Activated CD8-positive, alpha-beta memory T cell treated with anti-CD3 and anti-CD28 coated beads, Interleukin-2, amount 50 U/mL, for 24 hours (primary cell): ENCODE results near the gene CDR2L.
"Not testable (repeated sequence)": the region's sequence is repeated elsewhere in the genome, so short reads cannot be mapped to it uniquely, and the experiment has no call there.

Experiments used
- DNase-seq: peaks from one replicate; pipeline ENCODE4 v3.0.0-alpha.2; 2020; ENCODE audit errors: extremely low read depth

CDR2L gene

DNA sequence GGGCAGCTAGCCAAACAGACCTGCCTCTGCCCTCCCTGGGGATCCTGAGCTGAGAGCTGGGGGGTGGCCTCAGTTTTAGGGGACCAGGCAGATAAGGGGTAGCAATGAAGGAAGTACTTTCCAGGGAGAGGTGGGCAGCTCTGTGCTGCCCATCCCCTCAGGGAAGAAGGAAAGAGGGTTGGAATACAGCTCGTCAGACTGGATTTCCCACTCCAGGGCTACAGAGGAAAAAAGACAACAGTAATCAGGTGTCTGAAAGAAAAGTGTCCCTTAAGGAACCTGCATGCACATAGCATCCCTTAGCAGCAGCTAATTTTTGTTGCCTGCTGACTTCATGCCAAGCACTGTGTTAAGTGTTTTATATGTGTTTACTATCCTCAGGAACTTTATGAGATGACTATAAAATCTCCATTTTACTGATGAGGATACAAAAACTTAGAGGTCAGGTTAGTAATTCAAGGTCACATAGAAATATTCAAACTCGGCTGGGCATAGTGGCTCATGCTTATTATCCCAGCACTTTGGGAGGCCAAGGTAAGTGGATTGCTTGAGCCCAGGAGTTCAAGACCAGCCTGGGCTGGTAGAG is 21.8 kb downstream of the CDR2L start:
- no peak for DNase-seq

DNA sequence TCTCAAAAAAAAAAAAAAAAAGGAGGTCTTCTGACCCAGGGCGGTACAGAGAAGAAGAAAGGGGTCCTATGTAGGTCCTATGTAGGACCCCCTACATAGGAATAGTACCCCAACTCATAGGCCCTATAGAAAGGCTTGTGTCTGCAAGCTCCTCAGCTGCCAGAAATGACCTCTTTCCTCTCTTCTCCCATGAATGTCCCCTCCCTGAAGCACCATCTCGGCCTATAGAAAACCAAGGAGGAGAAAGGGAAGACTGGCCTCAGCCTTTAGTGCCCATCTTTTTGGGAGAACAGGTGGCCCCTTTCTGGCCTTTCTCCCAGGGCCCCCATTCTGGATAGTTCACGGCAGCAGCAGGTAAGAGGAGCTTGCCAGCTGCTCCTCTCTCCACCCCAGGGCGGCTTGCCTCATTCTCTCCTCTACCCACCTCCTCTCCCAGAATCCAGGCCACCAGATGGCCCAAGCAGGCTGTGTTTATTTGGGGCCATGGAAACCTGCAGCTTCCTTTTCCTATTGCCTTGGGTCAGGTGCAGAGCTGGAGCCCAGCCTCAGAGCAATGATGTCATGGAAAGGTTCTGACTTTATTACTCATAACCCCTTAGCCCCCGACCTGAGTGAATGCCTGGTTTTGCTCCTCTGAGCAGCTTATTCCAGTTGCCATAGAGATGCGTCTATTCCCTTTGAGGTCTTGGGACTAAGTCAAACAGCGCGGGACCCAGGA is 23.4 kb downstream of the CDR2L start:
- DNase-seq = no peak

DNA sequence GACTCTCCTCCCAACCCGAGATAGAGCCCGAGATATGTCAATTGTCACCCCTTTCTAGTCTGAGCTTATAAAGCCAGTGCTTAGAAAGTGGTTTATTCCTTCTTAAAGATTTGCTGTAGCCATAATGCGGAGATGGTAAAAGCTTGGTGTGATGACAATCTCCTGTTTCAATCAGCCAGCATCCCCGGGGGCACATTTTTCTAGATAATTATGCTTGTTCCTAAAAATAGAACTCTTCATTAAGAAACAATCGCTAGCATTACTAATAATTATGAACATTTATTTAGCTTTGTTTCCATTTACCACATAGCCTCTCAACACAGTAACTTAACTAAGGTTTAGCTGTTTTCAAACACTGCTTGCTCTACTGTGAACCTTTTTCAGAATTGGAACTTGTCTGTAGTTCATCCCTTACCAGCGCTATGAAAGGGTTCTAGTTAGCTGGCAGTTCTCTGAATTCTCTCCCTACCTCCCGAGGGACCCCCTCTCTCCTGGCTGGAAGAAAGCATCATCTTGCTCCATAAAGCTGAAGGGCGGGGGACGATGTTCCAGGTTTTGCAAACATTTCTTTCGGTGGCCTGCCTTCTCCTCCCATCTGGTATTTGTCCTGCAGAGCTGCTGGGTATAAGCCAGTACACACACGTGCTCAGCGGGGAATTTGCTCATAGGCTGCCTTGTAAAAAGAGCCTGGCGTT is 24.1 kb downstream of the CDR2L start:
- DNase-seq = no peak

DNA sequence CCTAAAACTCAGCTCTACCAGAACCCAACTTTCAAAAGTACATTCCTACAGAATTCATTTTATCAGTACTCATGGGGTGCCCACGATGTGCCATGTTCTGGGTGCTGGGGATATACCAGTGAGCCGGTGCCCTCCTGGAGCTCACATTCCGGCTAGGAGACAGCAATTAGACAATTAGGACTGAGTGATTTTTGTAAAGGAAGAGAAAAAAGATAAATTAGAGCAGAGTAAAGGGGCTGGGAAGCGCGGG is 24.6 kb downstream of the CDR2L start:
- DNase-seq = no peak

DNA sequence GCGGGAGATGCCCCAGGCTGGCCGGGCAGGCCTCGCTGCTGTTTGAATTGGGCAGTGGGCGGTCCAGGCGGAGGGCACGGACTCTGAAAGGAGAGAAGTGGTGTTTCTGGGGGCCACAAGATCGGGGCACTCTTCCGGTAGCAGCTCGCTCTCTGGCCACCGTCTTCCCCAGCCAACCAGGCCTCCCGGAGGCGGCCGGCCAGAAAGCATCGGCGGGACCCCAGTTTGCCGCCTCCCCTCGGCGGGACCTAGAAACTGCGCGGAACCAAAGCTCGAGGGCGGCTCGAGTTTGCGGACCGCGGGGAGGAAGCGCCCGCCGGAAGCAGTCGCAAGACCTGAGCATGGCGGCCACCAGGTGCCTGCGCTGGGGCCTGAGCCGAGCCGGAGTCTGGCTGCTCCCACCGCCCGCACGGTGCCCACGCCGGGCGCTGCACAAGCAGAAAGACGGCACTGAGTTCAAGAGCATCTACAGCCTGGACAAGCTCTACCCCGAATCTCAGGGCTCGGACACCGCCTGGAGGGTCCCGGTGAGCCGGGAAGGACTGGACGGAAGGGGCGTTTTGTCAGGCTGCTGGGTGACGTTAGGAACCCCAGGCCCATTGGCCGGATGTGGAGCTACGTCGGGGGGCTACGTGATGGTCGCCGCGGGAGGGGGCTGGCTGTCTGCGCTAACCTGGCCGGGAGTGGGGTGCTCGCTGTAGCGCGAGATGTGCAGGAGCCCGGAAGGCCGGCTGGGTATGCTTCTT is 25.1 kb downstream of the CDR2L start, which contains the start of gene MRPL58:
TSS of gene MRPL58 (plus strand) at position 325 of the 746 bp plus-strand sequence. CDS start at position 342, 17 bp downstream.
- no peak for DNase-seq

DNA sequence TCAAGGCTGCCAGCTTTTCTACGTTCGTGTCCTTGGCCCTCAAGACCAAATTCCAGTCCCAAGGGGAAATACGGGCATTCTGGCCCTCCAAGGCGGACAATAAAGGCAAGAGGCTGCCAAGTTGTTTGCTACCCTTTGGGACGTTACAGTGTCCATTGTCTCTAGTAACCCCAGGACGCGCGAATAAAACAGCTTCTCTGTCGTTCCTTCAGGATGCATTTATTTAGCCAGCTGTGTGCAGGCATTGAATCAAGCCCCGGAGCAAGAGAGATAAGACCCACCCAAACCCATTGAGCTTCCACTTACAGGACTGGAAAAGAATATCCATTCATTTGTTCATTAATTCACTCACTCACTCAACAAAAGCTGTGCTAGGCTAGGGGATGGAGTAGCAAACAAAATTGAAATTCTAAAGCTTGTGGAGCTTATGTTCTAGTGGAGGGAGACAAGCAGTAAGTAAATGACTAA is 25.7 kb downstream of the CDR2L start:
- no peak for DNase-seq

DNA sequence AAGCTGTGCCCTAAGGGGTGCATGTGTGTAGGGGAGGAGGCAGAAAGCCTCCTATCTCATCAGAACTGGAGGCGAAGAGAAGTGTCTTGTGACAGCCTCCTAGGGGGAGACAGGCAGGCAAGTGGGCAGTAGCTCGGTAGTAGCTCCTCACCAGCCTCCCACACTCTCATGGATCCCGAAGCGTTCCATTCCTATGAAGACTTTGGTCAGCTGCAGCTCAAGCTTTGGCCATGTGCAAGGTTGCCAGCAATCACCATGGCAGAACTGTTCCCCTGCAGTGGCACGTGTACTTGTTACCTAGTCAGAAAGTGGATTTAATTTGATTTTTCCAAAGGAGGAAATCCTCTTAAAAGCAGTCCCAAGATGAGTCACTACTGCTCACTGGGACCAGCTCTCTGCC is 31.7 kb downstream of the CDR2L start:
- DNase-seq = no peak

DNA sequence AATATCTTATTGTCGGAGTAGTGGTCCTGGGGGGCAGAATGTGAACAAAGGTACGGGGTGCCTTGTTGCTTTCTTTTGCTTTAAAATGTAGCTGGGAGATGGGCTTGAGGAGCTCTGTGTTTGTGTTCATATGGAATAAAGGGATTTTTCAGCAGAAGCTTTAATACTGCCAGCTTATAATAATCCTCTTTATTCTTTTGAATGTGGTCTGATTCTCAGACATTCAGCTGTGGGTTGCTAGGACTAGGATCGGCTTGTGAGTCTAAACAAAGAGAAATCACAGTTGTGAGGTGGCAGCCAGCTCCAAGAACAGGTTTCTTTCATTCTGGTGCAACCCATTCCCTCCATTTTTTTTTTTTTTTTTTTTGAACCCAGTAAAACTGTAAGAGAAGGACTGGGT is 32.3 kb downstream of the CDR2L start:
- no peak for DNase-seq

DNA sequence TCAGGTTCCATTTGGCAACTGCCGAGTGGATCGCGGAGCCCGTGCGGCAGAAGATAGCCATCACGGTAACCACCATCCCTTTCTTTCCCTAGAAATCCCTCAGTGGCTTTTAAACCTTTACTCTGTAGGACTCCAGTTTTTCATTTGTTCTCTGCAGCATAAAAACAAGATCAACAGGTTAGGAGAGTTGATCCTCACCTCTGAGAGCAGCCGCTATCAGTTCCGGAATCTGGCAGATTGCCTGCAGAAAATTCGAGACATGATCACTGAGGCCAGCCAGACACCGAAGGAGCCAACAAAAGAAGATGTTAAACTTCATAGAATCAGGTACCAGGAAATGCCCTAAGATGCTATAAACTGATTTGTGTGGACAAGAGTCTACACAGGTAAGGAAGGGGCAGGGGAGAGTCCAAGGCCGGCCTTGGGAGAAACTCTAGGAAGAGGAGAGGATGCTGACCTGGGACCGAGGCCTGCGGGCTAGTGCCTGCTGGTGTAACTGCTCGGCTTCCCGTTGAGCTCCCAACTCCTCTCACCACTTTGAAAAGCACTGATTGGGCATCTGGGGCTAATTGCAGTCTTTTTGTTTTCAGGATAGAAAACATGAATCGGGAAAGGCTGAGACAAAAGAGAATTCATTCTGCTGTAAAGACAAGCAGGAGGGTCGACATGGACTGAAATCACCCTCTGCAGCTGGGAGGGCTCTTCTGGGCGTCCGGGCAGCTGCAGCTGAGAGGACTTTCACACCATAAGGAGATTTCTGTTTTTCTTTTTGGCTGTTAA is 33.1 kb downstream of the CDR2L start:
- no peak for DNase-seq

DNA sequence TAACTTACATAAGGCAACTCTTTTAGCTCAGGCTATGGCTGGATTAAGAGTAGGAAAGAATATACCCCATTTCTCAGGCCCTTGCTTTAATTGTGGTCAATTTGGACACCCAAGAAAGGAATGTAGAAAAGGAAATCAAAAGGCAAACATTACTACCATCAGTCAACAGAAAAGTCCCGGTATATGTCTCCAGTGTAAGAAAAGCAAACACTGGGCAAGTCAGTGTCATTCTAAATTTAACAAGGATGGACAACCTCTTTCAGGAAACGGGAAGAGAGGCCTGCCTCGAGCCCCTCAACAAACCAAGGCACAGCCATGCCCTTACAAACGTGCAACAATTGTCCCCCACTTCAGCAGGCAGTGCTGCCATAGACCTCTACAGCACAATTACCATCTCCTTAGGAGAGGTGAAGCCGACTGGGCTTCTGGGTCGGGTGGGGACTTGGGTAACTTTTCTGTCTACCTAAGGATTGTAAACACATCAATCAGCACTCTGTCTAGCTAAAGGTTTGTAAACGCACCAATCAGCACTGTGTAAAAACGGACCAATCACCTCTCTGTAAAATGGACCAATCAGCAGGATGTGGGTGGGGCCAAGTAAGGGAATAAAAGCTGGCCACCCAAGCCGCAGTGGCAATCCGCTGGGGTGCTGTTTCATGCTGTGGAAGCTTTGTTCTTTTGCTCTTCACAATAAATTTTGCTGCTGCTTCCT is 37.4 kb downstream of the CDR2L start:
- DNase-seq = no peak

DNA sequence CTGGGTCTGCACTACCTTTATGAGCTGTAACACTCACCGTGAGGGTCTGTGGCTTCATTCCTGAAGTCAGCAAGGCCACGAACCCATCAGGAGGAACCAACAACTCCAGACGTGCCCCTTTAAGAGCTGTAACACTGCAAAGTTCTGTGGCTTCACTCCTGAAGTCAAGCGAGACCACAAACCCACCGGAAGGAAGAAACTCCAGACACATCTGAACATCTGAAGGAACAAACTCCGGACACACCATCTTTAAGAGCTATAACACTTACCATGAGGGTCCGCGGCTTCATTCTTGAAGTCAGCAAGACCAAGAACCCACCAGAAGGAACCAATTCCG is 37.9 kb downstream of the CDR2L start:
- not testable (repeated sequence) for DNase-seq

DNA sequence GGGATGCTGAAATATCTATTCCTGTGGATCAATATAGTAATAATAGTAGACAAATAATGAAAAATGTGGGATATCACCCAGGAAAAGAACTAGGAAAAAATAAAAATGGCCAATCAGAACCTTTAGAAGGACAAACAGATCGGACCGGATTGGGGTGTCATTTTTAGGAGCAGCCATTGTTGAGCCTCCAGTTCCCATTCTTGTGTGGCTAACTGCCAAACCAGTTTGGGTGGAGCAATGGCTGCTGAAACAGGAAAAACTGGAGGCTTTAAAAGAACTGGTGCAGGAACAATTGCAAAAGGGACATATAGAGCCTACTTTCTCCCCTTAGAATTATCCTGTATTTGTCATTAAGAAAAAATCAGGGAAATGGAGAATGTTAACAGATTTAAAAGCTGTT is 39.2 kb downstream of the CDR2L start:
- DNase-seq = not testable (repeated sequence)

DNA sequence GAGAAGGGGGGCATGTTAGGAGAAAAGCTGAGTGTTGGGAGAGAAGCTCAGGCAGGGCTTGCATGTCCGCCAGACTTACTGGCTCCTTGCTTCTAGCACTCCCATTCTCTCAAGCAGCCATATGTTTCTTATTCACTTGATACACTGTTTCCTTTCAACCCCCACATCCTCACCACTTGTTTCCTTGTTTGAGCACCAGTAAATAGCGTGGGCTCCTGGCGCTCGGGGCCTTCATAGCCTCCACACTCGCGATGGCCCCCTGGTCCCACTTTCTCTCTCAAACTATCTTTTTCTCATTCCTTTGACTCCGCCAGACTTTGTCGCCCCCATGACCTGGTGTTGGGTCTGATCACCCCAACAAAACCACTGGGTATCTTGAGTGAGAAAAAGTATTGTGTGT is 42.7 kb downstream of the CDR2L start:
- no peak for DNase-seq

DNA sequence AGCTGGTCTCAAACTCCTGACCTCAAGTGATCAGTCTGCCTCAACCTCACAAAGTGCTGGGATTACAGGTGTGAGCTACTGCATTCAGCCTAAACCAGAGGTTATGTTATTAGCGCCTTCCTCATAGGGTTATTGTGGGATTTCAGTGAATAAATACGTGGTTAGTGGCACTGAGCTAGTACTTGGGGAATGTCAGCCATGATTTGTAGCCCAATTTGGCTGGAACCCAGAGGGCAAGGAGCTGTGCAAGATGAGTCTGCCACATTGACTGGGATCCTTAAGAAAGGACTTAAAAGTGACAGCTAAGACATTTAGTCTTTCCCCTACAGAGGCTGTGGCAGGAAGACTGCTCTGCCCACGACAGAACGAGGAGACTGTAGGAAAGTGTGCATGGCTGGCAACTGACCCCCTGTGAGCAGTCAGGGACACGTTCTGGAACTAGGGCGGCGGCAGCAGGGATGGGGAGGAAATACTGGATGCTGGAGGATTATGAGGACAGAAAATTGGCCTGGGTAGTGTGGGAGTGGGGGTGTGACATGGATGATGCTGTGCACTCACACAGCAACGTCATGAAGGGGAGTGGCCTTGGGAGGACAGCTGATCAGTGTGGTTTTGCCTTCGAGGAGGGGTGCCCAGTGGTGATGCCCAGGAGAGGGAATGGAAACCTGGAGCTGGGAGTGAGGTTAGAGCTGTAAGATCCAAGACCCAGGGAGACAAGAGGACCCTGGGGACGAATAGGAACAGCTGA is 44.7 kb downstream of the CDR2L start:
- no peak for DNase-seq

DNA sequence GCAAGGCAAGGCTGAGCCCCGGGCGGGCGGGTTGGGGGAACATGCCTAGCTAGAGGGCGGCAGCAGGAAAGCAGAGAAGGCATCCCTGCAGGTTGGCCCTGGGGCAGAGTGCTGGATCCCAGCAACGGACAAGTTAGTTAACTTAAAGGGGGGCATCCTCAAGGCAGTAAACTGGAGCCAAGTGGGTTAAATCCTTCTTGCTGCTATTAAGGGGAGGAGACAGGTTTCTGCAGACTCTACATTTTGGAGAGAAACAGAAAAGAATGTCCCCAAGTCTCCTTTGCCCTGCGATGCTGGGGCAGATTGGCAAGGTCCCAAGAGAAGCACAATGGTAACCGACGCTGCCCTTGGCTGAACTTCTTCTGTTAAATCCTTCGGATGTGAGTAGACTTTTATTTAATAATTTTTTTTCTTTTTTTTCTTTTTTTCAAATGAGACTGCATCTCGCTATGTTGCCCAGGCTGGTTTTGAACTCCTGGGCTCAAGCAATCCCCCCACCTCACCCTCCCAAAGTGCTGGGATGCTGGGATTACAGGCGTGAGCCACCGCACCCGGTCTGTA is 45.4 kb downstream of the CDR2L start:
- no peak for DNase-seq

DNA sequence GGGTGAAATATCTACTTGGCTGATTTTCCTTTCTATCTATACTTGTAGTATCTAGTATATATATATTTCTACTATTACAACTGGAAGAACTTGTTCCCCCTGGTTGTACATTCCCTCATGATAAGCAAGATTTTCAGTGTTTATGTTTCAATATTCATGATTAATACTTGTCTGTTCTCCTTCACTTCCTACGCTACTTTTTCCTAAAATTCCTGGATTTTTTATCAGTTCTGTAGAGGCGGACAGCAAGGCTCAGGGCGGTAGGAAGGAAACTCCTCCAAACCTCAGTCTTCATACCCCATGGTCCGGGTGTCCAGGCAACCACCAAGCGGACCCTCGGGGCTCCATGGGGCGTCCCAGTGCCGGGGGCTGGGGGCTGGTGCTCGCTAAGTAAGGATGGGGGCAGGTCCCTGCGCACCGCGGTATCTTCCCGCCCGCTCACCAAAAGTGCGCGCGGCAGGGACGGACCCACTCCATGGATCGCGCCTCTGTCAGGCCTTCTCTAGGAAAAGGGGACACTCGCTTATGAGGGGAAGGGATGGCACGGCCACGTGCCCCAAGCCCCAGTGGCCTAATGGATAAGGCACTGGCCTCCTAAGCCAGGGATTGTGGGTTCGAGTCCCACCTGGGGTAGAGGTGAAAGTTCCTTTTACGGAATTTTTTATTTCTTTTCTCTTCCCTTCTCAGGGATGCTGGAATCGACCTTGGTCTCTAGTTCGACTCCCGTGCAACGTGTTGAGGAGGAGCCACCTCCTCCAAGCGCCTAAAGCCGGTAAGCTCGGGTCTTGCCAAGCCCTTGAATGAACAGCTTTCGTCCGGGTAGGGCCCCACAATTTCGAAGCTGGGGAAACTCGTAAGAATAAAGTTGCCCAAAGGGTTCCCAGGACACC is 46.2 kb downstream of the CDR2L start:
- peak; percentile 87 for DNase-seq

DNA sequence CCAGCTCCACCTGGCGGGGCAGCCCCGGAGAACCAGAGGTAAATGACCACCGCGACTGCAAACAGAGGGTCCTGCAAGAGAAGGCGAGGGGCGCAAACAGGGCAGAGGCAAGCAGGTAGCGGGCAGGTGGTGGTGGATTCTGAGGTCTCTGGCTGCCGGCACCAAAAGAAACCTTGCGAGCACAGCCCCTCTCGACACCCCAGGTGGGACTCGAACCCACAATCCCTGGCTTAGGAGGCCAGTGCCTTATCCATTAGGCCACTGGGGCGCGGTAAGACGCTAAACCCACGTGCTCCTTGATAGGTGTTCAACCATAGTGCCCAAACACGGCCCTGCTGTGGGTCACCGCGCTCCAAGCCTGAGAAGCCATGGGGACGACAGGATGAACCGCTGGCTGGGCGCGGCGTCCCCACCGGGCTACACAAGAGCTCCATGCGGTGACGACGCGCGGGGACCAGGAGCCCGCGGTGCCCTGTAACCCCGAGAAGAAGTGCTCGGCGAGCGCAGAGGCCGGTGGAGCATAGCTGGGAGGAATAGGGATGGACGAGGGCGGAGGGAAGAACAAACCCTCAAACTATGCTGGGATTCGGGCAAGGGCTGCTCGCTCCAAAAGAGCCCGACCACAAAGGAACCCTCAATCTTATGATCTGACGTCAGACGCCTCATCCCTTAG is 46.9 kb downstream of the CDR2L start:
- DNase-seq = peak; percentile 89

DNA sequence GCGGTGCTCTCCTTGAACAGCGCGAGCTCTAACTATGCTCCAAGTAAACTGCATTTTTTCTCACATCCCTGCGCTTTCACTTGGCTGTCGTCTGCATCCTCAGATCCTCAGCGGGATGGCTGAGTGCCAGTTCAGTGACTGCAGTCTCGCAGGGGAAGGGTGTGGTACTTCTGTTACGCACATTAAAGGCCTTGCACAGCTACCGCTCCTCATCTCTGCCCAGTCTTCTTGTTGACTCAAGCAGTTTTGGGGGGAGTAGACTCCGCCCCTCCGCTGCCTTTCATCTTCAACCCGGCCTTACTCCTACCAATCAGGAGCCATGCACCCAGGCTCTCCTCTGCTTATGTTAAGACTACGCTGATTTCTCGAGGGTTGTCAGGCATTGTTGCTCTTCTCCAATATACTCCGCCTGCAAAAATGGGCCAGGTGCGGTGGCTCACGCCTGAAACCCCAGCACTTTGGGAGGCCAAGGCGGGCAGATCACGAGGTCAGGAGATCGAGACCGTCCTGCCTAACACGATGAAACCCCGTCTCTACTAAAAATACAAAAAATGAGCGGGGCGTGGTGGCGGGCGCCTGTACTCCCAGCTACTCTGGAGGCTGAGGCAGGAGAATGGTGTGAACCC is 49.3 kb downstream of the CDR2L start:
- DNase-seq = no peak
